ENCODE measurements around the gene CYB561.
"Not testable (repeated sequence)": the region's sequence is repeated elsewhere in the genome, so short reads cannot be mapped to it uniquely, and the experiment has no call there.

CYB561 gene

GRCh38 chr17:63479495-63480184, 33.5 kb upstream of the CYB561 start:
- no peak for DNase-seq (ENCODE audit: low read depth in 2 of 2)

GRCh38 chr17:63478814-63479494, 32.8 kb upstream of the CYB561 start:
- peak; percentile 37 to 48 for DNase-seq (ENCODE audit: low read depth in 2 of 2)

GRCh38 chr17:63477480-63478440, 31.7 kb upstream of the CYB561 start:
- no peak for DNase-seq (ENCODE audit: low read depth in 2 of 2)

GRCh38 chr17:63476854-63477479, 30.9 kb upstream of the CYB561 start, which contains the start of gene ACE:
Gene ACE (plus strand): TSS chr17:63477061. CDS start chr17:63477095, 34 bp downstream.
- DNase-seq (ENCODE audit: low read depth in 2 of 2) = no peak

GRCh38 chr17:63476459-63476853, 30.4 kb upstream of the CYB561 start:
- DNase-seq (ENCODE audit: low read depth in 2 of 2) = no peak

- DNase-seq (ENCODE audit: low read depth in 2 of 2) = no peak
These were observed 29.6 kb upstream of the CYB561 start for GRCh38 chr17:63475491-63476412.

- no peak for DNase-seq (ENCODE audit: low read depth in 2 of 2)
These were observed 28.7 kb upstream of the CYB561 start for GRCh38 chr17:63474586-63475460.

GRCh38 chr17:63474174-63474573, 28.1 kb upstream of the CYB561 start:
- no peak for DNase-seq (ENCODE audit: low read depth in 2 of 2)

GRCh38 chr17:63468099-63468498, 22.0 kb upstream of the CYB561 start:
- DNase-seq (ENCODE audit: low read depth in 2 of 2) = not testable (repeated sequence)

- DNase-seq (ENCODE audit: low read depth in 2 of 2) = no peak
These were observed 18.7 kb upstream of the CYB561 start for GRCh38 chr17:63464691-63465236.

- DNase-seq (ENCODE audit: low read depth in 2 of 2) = no peak
These were observed 17.7 kb upstream of the CYB561 start for GRCh38 chr17:63463771-63464170.

- DNase-seq (ENCODE audit: low read depth in 2 of 2) = no peak
These were observed 13.9 kb upstream of the CYB561 start for GRCh38 chr17:63460018-63460417.

GRCh38 chr17:63458478-63458877, 12.4 kb upstream of the CYB561 start:
- DNase-seq (ENCODE audit: low read depth in 2 of 2) = no peak

GRCh38 chr17:63455417-63455816, 9.3 kb upstream of the CYB561 start:
- DNase-seq (ENCODE audit: low read depth in 2 of 2) = no peak

- no peak for DNase-seq (ENCODE audit: low read depth in 2 of 2)
These were observed 8.8 kb upstream of the CYB561 start for GRCh38 chr17:63454915-63455314.

- not testable (repeated sequence) for DNase-seq (ENCODE audit: low read depth in 2 of 2)
These were observed 8.3 kb upstream of the CYB561 start for GRCh38 chr17:63454357-63454756.

- DNase-seq (ENCODE audit: low read depth in 2 of 2) = no peak
These were observed 7.0 kb upstream of the CYB561 start for GRCh38 chr17:63452962-63453551.

- no peak for DNase-seq (ENCODE audit: low read depth in 2 of 2)
These were observed 6.2 kb upstream of the CYB561 start for GRCh38 chr17:63452046-63452961.

Measured in stimulated activated CD8-positive, alpha-beta memory T cell treated with anti-CD3 and anti-CD28 coated beads, Interleukin-15, amount 100 ng/mL, for 4 hours (primary cell).